Esophagus squamous epithelium (tissue), 4 donors: ENCODE measurements around the gene RUFY1.

Source experiments
- POLR2A ChIP-seq, 4 donors: fragments of 450-650 bp; IDR thresholded peaks; one replicate each; pipeline ENCODE4 v1.6.1; 2017; ENCODE audit warnings: antibody characterized with exemption in 4 of 4, mild to moderate bottlenecking in 4 of 4, moderate library complexity in 3 of 4
- TF ChIP-seq, protein P1 (sequence below), 6 experiments: fragments of 450-650 bp in 4 of 6; fragments of 200-600 bp in 2 of 6; sonication (generic) in 2 of 6; IDR thresholded peaks; one replicate each; pipeline ENCODE4 v1.5.1; 2016 to 2019; ENCODE audit warnings: antibody characterized with exemption in 6 of 6, mild to moderate bottlenecking in 4 of 6, moderate library complexity in 4 of 6

- TF ChIP-seq, protein P1, sequence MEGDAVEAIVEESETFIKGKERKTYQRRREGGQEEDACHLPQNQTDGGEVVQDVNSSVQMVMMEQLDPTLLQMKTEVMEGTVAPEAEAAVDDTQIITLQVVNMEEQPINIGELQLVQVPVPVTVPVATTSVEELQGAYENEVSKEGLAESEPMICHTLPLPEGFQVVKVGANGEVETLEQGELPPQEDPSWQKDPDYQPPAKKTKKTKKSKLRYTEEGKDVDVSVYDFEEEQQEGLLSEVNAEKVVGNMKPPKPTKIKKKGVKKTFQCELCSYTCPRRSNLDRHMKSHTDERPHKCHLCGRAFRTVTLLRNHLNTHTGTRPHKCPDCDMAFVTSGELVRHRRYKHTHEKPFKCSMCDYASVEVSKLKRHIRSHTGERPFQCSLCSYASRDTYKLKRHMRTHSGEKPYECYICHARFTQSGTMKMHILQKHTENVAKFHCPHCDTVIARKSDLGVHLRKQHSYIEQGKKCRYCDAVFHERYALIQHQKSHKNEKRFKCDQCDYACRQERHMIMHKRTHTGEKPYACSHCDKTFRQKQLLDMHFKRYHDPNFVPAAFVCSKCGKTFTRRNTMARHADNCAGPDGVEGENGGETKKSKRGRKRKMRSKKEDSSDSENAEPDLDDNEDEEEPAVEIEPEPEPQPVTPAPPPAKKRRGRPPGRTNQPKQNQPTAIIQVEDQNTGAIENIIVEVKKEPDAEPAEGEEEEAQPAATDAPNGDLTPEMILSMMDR (IDR thresholded peaks at IDR 0.05): peak in 1 of 6 experiments; percentile 12
- no peak for TF ChIP-seq POLR2A (IDR thresholded peaks at IDR 0.05)
Observed at GRCh38 chr5:179623906-179624741, 73.8 kb downstream of the RUFY1 start.
